CD1c-positive myeloid dendritic cell (primary cell): ENCODE measurements around the gene BTBD10.
"Not testable (repeated sequence)": the region's sequence is repeated elsewhere in the genome, so short reads cannot be mapped to it uniquely, and the experiment has no call there.

Source experiments
- DNase-seq: peaks from one replicate; pipeline ENCODE4 v3.0.0-alpha.2; 2016; ENCODE audit errors: extremely low spot score

The BTBD10 gene

DNA sequence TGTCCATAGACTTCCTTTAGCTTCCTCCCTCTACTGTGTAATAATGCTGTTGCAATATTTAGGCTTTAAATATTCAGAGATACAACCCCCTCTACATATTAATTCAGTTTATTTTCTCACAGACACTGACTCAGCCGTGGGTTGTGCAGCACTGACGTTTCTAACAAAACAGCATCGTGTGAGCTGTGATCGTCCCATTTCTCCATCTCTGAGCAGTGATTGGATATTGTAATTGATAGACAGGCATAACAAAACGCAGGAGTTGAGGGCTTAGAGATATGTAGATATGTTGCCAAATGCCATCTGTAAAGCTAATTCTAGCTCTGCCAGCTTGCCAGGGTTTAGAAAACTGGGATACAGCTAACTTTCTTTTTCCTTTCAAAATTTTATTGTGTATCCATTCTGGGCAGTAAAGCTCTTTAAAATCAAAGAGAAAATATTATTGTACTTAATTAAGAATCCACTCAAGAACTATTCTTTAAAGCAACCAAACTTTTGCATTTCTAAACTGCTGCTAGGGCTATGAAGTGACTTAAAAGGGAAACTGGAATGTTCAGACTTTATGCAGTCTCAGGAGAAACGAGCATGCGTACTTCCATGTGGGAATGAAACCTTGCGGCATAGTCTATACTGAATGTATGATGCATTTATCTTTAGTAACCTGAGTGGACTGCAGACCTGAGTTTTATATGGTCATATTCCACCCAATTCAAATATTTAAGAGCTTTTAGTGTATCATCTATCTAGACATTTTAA is 22.7 kb downstream of the BTBD10 start:
- DNase-seq, result no peak

DNA sequence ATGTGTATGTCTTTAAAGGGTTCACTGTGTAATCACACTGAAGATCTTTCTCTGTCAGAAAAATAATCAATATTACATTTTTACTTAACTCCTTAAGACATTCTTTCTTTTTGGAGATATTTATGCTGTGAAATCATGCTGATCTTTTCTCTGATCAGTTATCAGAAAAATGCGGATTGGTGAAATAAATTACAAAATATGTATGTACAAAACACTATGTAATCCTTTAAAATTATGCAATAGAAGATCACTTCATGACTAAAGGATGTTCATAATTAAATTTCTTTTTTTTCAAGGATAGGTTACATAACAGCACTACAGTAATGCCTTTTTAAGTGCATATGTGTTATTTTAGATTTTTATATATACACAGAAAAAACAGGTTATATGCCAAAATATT is 24.7 kb downstream of the BTBD10 start:
- DNase-seq, result no peak

DNA sequence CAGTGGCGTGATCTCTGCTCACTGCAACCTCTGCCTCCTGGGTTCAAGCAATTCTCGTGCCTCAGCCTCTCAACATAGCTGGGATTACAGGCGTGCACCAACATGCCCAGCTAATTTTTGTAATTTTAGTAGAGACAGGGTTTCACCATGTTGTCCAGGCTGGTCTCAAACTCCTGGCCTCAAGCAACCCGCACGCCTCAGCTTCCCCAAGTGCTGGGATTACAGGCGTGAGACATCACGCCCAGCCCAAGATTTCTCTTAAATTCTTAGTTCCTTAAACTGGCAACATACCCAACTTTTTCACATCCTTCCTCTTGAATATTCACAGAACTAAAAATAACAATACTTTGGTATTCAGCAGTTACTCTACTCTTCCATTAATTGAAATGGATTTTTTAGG is 26.2 kb downstream of the BTBD10 start:
- DNase-seq, result peak; percentile 51

DNA sequence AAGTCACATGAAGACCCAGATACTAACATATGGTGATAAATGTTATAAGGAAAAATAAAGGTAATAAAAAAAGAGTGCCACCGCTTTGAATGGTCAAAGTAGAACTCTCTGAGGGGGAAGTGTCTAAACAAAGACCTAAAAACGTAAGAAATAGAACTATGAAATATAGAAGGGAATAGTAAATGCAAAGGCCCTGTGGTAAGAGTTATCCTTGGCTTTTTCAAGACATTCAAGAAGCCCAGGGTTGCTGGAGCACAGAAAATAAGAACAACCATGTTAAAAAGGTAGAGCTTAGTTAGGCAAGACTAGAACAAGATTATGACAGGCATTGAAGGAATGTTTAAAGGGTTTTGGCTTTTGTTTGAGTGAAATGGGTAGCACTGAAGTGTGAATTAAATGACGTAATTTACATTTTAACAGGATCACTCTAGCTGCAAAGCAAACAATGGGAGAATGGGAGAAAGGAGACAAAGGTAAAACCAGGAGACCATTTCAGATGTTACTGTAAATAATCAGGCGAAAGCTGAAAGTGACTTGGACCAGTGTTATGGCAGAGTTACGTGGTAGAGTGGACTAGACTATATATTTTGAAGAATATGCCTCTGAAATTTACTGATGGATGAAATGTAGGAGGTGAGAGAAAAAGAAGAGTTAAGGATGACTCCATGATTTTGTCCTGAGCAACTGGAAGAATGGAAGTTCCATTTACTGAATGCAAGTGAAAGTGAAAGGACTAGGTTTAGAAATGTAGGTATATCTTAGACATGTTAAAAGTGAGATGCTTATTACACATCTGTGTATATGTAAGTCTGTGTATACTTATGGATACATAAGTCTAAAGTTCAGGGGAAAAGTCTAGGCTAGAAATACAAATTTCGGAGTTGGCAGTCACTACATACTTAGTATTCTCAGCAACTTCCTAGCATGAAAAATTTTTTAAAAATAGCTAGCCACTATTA is 28.5 kb downstream of the BTBD10 start:
- DNase-seq, result no peak

DNA sequence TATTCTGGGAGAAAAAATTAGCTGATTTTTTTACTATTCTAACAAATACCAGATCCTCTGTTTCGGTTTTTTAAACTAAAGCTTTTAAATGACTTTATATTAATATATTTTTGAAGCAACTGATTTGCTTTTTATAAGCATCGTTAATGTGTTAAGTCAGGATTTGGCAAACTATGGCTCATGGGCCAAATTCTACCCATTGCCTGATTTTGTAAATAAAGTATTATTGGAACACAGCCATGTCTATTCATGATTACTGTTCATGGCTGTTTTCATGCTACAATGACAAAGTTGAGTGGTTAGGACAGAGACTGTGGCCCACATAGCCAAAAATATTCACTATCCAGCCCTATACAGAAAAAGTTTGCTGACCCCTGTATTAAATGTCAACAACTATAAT is 29.6 kb downstream of the BTBD10 start:
- no peak for DNase-seq

DNA sequence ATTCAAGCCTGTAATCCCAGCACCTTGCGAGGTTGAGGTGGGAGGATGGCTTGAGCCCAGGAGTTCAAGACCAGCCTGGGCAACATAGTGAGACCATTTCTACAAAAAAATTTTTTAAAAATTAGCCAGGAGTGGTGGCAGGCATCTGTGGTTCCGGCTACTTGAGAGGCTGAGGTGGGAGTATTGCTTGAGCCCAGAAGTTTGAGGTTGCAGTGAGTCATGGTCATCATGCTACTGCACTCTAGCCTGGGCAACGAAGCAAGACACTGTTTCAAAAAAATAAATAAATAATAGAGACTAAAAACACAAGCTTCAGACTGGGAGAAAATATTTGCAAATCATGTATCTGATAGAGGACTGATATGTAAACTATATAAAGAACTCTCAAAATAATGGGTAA is 33.2 kb downstream of the BTBD10 start:
- DNase-seq, result no peak

DNA sequence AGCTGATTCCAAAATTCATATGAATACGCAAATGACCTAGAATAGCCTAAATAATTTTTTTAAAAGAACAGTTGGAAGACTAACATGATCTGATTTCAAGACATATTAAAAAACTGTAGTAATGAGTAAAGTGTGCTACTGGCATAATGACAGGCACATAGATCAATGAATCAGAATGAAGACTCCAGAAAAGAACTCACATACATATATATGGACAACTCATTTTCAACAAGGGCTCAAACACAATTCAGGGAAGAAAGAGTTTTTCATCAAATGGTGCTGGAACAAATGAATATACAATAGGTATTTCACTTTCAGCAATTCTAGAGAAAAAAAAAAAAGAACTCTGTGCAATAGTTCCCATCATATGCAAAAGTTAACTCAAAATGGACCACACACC is 33.7 kb downstream of the BTBD10 start:
- DNase-seq, result no peak

DNA sequence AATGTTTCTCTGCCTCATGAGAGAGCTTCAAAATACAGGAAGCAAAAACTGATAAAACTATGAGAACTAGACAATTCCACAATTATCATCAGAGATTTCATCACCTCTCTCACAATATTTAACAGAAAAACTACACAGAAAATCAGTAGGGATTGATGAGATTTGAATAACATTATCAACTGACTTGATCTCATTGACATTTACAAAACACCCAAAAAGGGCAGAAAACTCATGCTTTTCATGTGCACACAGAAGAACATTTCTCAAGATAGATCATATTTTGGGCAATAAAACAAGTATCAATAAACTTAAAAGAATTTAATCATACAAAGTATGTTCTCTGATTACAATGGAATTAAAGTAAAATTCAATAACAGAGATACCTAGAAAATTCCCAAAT is 35.6 kb downstream of the BTBD10 start:
- DNase-seq, result no peak

DNA sequence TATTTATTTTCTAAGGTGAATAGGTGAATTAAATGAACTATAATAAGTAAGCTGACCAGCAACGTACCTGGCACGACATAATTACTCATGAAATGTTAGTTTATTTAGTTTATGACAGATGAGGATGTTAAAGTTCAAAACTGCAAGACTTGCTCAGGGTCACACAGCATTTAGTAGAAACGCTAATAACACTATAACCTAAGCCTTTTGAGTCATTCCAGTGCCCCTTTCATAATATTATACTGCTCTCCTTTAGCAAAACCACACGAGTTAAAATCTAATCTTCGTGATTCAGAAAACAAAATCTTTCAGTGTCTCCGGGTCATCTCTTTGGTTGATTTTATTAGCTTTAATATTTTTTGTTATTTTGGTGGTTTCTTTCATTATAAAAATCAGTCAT is 39.6 kb downstream of the BTBD10 start:
- DNase-seq, result no peak

DNA sequence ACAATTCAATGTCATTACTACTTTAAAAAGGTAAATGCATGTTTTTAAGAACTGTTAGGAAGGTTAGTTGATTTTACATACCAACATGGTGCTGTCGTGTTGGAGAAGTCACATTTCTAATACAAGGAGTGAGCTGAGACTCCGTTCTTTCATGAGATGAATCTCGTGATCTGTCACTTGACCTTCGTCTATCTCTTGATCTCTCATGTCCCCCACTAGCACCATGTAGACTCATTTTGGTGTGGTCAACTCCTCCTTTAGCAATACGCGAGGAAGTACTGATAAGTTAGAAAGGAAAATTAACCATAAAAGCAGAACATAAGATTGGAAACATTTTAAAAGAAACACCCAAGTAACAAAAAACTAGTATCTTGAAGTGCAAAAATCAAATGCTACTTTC is 41.5 kb downstream of the BTBD10 start:
- no peak for DNase-seq

DNA sequence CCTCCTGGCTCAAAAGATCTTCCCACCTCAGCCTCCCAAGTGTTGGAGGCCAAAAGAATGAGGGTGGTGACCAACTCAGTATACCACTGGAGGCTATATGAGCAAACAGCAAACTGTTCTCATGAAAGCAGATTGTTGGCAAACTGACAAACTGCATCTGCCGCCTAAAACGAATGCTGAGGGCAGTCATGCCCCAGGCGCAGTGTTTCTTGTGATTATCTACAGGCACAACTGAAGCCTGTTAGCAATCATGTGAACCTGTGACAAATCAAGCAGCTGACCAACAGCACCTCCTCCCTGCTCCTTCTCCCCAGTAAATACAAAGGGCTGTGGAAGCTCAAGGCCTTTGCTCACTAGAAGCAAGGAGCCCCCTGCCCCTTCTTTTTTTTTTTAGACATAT is 47.8 kb downstream of the BTBD10 start:
- DNase-seq, result no peak

DNA sequence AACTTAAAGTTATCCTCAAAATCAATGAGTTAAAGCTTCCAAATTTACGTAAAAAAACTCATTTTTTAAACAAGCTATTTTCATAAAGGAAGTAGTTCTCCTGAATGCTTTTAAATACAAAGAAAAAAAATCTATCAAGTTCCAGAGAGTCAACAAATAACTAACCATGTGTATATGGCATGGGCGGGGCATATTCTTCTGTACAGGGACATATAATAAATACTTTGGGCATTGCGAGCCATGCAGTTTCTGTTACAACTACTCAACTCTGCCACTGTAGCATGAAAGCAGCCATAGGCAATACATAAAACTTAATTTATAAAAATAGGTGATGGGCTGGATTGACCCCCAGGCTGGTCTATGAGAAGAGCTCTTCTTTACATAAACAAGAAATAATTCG is 57.8 kb downstream of the BTBD10 start:
- DNase-seq, result no peak

DNA sequence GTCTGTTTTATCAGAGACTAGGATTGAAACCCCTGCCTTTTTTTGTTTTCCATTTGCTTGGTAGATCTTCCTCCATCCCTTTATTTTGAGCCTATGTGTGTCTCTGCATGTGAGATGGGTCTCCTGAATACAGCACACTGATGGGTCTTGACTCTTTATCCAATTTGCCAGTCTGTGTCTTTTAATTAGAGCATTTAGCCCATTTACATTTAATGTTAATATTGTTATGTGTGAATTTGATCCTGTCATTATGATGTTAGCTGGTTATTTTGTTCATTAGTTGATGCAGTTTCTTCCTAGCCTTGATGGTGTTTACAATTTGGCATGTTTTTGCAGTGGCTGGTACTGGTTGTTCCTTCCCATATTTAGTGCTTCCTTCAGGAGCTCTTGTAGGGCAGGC is 64.7 kb downstream of the BTBD10 start:
- not testable (repeated sequence) for DNase-seq

DNA sequence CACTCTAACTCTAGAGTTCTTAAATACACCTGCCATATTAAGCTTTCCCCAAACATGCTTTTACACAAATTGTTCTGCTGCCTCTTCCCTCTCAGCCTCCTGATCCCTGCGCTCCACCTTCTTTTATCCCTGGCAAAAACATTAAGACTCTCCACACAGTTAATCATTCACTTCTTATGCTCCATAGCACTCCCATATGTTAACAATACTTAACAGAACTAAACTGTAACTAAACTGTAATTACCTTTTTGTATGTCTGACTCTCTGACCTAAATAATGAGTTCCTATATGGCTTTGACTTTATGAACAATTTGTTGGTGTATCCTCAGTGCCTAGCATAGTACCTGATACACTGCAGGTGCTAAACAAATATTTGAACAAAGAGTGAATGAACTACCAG is 71.8 kb downstream of the BTBD10 start:
- no peak for DNase-seq

DNA sequence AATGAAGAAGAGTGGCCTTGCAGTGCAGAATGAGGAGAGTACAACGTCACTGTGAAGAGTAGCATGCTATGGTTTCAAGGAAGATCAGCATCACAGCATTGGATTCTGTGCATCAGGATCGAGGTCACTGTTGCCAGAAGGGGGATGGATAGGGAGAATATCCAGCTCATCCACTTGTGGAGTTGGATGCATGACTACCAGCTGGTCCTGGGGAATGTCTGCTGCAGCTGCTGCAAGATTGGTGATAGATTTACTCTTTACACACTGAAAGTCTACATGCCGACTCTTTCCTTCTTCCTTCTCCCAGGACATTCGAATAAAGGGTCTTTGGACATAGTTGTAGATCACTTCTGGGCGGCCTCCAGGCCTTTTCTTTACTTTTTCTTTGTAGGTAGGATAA is 74.3 kb downstream of the BTBD10 start:
- DNase-seq, result no peak

DNA sequence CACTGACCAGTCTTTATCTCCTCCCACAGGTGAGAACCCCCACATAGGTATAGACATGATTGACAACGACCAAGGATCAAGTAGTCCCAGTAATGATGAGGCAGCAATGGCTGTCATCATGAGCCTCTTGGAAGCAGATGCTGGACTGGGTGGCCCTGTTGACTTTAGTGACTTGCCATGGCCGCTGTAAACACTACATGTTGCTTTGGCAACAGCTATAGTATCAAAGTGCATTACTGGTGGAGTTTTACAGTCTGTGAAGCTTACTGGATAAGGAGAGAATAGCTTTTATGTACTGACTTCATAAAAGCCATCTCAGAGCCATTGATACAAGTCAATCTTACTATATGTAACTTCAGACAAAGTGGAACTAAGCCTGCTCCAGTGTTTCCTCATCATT is 76.5 kb downstream of the BTBD10 start:
- DNase-seq, result no peak

DNA sequence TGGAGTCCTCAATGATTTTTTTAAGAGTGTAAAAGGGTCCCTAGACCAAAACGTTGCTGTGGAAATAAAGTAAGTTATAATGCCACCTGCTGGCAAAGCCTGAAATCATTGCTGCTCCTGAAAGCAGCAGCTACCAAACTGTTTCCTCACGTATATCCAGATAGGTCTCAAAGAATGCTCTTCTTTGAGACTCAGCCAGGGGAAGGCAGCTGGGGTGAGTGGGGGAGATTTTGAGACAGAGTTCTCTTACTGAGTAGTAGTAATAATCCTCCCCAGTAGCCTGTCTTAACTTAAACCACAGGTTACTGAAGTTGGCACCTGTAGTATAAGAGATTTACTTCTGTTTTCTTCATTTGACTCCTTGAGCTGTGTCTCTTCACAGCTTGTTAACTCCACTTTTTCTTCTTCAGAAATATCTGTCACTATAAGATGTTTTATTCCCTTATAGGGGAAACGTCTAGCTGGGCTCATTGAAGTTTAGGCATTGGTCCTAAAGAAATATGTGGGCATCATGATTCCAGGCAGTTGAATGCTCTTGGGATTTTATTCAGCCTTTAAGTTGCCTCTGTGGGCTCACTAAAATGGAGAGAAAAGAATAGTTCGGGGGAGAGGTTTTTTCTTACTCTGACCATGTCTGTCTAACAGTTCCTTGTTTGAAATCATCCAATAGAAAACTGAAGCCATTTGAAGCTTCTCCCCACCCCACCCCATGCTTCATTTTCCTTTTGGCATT is 77.9 kb downstream of the BTBD10 start:
- DNase-seq, result peak; percentile 25

DNA sequence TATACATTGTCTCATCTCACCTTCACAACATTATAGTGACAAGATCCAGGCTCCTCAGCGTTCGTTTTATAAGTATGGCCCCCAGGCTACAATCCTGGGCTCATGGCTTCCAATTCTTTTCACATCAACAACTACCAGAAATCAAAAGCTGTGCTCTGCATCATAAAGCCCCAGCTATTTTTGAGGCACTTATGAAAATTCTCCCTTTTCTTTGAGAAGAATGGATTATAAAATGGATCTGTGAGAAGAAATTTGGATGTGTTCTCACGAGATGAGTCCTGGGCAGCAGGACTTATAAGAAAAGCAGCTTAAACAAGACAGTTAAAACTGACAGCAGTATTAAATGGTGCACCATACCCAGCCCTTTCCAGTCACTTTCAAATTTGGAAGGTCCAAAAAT is 80.3 kb downstream of the BTBD10 start:
- DNase-seq, result no peak

DNA sequence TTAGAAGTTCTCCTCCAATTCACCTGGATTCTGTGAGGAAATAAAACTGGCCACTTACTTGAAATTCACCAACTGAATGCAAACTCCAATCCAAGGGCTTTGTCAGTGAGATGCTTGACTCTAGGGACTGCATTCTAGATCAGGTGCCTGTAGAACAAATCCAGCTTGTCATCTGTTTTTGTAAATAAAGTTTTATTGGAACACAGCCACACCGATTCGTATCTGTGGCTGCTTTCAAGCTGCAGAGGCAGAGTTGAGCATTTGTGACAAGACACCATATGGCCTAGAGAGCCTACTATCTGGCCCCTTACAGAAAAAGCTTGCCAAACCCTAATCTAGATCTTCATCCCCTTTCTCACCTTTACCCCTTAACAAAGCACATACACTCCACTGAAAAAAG is 82.3 kb downstream of the BTBD10 start:
- no peak for DNase-seq

DNA sequence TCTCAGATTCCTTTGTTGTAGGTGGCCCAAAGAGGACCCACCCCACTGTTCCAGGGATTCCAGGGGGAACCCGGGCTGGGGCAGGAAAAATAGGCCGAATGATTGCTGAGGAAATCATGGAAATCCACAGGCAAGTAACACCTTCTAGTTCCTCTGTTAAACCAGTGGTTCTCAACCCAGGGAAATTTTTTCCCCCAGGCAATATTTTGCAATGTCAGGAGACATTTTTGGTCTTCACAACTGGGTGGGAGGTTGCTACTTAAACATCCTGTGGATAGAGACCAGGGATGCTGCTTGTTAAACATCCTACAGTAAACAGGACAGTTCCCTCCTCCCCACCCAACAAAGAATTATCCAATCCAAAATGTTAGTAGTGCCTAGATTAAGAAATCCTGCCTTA is 84.7 kb downstream of the BTBD10 start:
- DNase-seq, result no peak

DNA sequence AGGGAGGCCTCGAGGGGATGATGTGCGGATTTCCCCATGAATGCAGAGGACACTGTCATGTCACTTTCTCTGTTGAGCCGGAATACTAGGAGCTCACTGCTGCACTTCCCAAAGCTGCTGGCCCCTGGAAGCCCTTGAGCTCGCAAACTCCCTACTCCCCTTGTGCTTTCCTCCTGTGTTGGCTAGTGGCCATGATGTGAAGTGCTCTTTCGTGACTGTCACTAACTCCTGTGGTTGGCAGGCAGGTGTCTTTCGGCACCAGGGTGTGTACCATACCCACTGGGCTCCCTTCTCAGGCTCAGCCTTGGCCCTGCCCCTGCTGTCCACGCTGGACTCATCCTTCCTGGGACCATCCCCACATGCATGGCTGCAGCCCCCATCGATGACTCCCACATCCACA is 86.2 kb downstream of the BTBD10 start:
- no peak for DNase-seq

DNA sequence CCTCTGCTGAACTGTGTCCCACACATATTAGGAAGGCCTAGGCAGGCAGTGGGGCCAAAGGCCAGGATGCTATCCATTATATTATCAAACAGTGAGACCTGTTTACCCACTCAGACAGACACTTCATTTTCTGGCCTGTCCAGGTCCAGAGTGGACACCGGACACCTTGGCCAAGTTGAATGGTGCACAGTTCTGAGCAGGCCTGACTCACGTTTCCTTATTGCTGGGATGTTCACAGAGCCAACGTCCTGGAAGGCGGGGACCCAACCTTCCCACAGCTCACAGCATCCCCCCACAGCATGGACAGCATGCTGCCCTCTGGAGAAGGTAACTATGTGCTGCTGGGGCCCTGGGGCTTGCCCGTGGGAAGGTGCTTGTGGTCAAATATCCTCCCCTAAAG is 86.6 kb downstream of the BTBD10 start:
- DNase-seq, result no peak

DNA sequence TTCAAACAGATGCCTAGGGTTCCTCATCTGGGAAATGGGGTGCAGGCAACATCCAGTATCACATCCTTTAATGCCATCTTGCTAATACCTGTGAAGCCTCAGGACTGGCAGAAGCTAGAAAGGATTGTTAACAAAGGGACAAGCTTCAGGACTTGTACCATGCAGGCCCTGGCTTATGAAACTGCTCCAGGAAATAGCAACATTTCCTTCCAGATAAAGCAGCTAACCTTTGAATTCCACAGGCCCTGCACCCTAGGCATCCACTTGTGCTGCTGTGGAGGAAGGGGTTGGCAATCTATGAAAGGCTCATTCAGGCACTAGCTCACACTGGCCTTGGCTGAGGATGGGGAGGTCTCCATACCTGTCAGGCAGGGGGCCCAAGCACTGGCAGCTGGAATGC is 87.2 kb downstream of the BTBD10 start:
- no peak for DNase-seq
